ENCODE measurements around the gene CACNG7.

DNA sequence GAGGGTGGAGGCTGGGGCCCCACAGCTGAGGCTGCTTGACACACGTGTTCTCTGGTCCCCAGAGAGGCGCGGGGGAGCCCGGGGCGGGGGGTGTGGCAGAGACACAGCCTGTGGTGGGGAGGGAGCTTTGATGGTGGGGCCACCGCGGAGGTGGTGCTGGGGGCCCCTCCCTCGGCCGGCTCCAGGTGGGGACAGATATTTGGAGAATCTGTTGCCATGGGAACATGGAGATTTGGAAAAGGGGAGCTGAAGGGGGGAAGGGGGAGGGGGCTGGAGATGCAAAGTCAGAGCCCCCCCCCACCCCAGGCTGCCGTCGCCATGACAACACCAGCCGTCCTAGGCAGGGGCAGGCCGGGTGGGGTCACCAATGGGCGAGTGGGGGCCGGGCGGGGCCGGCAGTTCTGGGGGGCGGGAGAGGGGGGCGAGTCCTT is 25.8 kb upstream of the CACNG7 start:
- TF ChIP-seq, protein P1, sequence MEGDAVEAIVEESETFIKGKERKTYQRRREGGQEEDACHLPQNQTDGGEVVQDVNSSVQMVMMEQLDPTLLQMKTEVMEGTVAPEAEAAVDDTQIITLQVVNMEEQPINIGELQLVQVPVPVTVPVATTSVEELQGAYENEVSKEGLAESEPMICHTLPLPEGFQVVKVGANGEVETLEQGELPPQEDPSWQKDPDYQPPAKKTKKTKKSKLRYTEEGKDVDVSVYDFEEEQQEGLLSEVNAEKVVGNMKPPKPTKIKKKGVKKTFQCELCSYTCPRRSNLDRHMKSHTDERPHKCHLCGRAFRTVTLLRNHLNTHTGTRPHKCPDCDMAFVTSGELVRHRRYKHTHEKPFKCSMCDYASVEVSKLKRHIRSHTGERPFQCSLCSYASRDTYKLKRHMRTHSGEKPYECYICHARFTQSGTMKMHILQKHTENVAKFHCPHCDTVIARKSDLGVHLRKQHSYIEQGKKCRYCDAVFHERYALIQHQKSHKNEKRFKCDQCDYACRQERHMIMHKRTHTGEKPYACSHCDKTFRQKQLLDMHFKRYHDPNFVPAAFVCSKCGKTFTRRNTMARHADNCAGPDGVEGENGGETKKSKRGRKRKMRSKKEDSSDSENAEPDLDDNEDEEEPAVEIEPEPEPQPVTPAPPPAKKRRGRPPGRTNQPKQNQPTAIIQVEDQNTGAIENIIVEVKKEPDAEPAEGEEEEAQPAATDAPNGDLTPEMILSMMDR (IDR thresholded peaks at IDR 0.05; ENCODE audit: low read depth, low read length, missing input control): no peak
- TF ChIP-seq, protein P2, sequence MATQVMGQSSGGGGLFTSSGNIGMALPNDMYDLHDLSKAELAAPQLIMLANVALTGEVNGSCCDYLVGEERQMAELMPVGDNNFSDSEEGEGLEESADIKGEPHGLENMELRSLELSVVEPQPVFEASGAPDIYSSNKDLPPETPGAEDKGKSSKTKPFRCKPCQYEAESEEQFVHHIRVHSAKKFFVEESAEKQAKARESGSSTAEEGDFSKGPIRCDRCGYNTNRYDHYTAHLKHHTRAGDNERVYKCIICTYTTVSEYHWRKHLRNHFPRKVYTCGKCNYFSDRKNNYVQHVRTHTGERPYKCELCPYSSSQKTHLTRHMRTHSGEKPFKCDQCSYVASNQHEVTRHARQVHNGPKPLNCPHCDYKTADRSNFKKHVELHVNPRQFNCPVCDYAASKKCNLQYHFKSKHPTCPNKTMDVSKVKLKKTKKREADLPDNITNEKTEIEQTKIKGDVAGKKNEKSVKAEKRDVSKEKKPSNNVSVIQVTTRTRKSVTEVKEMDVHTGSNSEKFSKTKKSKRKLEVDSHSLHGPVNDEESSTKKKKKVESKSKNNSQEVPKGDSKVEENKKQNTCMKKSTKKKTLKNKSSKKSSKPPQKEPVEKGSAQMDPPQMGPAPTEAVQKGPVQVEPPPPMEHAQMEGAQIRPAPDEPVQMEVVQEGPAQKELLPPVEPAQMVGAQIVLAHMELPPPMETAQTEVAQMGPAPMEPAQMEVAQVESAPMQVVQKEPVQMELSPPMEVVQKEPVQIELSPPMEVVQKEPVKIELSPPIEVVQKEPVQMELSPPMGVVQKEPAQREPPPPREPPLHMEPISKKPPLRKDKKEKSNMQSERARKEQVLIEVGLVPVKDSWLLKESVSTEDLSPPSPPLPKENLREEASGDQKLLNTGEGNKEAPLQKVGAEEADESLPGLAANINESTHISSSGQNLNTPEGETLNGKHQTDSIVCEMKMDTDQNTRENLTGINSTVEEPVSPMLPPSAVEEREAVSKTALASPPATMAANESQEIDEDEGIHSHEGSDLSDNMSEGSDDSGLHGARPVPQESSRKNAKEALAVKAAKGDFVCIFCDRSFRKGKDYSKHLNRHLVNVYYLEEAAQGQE (IDR thresholded peaks at IDR 0.05): no peak
- TF ChIP-seq YY1 (IDR thresholded peaks at IDR 0.05) (no peak), GABPA (IDR thresholded peaks at IDR 0.05 in 1 of 2, conservative IDR thresholded peaks at IDR 0.05 in 1 of 2) (no peak)
- TF ChIP-seq, protein P3, sequence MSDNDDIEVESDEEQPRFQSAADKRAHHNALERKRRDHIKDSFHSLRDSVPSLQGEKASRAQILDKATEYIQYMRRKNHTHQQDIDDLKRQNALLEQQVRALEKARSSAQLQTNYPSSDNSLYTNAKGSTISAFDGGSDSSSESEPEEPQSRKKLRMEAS (IDR thresholded peaks at IDR 0.05): no peak
